OCI-LY3 (cell line): ENCODE results near the gene HAUS1.

ENCODE experiments used
- CTCF ChIP-seq: fragments of 200-600, 300-600 bp; sonication (generic); IDR thresholded peaks from 2 replicates; pipeline ENCODE4 v1.5.1; 2014; ENCODE audit warnings: antibody characterized with exemption, low read length, low read depth
- EZH2phosphoT487 ChIP-seq: fragments of 200-600 bp; shearing (Covaris generic); IDR thresholded peaks from 2 replicates; pipeline ENCODE4 v1.6.1; 2018; ENCODE audit warnings: antibody characterized with exemption, mixed run types, low read depth

- TF ChIP-seq CTCF (no peak), EZH2phosphoT487 (no peak)
These were observed 51.5 kb downstream of the HAUS1 start for GRCh38 chr18:46155641-46156051.
